ENCODE measurements around the gene OR1D5.

The OR1D5 gene

DNA sequence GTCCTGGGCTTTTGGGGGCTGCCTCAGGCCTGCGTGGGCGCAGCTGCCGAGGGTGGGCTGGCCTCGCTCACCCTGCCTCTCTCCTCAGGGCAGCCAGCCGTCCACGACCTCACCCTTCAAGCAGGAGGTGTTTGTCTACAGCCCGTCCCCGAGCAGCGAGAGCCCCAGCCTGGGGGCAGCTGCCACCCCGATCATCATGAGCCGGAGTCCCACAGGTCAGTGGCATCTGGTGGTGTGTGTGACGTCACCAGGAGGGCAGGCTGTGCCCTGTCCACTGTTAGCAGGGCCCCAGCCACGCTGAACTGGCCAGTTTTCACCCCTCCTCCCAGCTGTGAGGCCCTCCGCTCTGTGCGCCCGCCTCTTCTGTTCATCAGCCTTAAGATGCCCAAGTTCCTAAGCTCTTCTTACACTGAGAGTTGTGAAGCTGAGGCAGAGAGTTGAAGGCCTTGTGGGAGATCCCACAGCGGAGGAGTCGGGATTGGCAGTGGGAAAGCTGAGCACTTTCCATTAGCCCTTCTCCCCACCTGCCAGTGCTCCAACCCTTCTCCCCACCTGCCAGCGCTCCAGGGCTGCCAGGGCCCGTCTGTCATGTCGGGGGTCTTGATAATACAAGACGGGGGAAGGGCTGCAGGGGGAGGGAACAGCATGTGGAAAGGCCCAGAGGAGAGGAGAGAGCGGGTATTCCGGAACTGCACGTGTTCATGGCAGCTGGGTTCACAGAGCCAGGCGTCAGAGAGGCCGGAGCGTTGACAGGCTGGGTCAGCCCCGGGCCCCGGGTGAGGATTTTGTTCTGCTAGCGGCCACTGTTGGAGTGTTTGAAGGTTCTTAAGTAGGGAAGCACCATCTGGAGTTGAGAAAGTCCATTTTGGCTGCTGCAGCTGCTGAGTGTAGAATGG, 36.3 kb downstream of the OR1D5 start:
- no peak overlapping the region for H3K27ac Mint-ChIP-seq
- H3K4me1 Mint-ChIP-seq (ENCODE audit: low read depth): peaks cover 11% of the 10 kb centered on the region
- peaks cover 15% of the 10 kb centered on the region for H3K9me3 Mint-ChIP-seq
- H3K27me3 Mint-ChIP-seq: no peaks in the 10 kb centered on the region
- peaks cover 90% of the 10 kb centered on the region for H3K36me3 Mint-ChIP-seq (ENCODE audit: low read depth)
- no peak overlapping the region for H3K4me3 Mint-ChIP-seq
- intact Hi-C loops (cut with micrococcal nuclease): no loop called here

DNA sequence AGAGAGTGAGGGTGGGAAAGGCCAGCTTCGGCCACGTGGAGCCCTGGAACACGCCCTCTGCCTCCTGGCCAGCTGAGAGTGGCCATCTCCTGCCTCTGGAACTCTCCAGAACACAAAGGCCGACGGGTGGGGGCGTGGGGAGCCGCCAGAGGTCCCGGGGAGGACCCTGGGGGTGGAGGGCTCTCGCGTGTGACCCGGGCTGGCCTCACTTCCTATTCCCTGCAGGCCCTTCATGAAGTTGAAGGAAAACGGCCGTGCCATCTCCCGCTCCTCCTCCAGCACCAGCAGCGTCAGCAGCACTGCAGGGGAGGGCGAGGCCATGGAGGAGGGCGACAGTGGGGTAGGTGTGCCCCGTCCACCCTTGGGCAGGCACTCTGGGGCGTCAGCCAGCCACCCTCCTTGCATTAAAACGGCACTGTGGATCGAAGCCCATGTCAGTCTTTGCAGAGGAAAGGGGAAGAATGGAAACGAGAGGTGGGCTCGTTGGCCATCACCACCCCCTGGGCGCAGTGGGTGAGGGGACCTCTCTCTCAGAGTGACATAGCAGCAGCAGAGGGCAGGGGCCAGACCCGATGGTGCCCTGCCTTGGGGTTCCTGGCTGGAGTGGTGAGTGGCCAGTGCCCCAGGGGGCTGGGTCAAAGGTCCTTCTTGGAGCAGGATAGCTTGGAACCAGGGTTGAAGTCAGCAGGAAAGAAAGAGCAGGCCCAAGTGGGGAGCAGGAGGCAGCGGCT, 37.1 kb downstream of the OR1D5 start:
- no peak overlapping the region for H3K4me3 Mint-ChIP-seq
- H3K4me1 Mint-ChIP-seq (ENCODE audit: low read depth): peaks cover 11% of the 10 kb centered on the region
- peaks cover 91% of the 10 kb centered on the region for H3K36me3 Mint-ChIP-seq (ENCODE audit: low read depth)
- H3K9me3 Mint-ChIP-seq: peaks cover 23% of the 10 kb centered on the region
- no peak overlapping the region for H3K27ac Mint-ChIP-seq
- no peaks in the 10 kb centered on the region for H3K27me3 Mint-ChIP-seq
- intact Hi-C loops (cut with micrococcal nuclease): no loop called here

DNA sequence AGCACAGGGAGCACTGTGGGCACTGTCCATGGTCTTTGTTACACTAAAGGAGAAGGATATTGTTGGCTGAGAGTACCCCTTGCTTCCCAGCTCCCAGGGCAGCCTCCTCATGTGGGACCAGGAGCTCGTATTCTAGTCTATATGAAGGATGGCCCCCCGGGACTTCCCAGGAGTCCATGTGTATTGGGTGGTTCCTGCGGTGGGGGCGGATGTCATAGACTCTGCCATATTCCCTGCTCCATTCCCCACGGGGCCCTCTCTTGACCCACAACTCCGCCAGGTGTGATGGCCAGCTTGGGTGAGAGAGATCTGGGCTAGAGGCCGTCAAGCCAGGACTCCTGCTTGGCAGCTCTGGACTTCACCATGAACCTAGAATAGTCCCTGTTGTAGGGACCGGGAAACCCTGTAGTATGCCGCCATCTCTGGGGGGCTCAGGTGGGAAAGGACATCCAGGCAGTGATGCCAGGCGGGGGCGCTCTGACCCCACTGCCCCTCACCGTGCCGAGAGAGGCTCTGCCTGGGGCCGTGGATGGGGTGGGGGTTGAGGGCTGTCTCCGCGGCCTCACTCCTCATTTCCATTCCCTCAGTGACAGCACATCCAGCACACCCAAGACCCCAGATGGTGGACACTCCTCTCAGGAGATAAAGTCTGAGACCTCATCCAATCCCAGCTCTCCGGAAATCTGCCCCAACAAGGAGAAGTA, 37.8 kb downstream of the OR1D5 start:
- intact Hi-C loops (cut with micrococcal nuclease): no loop called here
- Mint-ChIP-seq H3K9me3 (peaks cover 27% of the 10 kb centered on the region), H3K4me3 (no peak overlapping the region), H3K27ac (no peak overlapping the region), H3K4me1 (ENCODE audit: low read depth) (peaks cover 11% of the 10 kb centered on the region), H3K27me3 (no peaks in the 10 kb centered on the region), H3K36me3 (ENCODE audit: low read depth) (peaks cover 91% of the 10 kb centered on the region)

DNA sequence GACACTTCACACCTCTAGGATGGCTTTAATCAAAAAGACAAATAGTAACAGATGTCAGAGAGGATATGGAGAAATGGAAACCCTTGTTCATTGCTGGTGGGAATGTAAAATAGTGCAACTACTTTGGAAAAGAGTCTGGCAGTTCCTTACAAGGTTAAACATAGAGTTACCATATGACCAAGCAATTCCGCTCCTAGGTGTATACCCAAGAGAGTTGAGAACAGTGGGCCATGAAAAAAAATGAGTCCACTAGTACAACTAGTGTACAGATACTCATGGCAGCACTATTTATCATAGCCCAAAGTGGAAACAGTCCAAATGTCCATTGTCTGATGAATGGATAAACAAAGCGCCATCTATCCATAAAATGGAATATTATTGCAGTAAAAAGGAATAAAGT, 39.1 kb downstream of the OR1D5 start:
- no peak overlapping the region for H3K27ac Mint-ChIP-seq
- H3K4me1 Mint-ChIP-seq (ENCODE audit: low read depth): peaks cover 3% of the 10 kb centered on the region
- peaks cover 91% of the 10 kb centered on the region for H3K36me3 Mint-ChIP-seq (ENCODE audit: low read depth)
- H3K4me3 Mint-ChIP-seq: no peak overlapping the region
- peaks cover 27% of the 10 kb centered on the region for H3K9me3 Mint-ChIP-seq
- H3K27me3 Mint-ChIP-seq: no peaks in the 10 kb centered on the region
- intact Hi-C loops (cut with micrococcal nuclease): no loop called here

DNA sequence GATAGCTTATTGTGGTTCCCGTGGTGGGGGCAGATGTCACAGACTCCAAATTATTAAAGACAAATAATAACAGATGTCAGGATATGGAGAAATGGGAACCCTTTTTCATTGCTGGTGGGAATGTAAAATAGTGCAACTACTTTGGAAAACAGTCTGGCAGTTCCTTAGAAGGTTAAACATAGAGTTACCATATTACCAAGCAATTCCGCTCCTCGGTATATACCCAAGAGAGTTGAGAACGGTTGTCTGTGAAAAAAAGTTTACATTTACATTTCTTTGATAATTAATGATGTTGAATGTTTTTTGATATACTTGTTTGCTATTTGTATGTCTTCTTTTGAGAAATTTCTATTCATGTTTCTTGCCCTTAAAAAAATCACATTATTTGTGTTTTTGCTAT, 41.2 kb downstream of the OR1D5 start:
- peaks cover 91% of the 10 kb centered on the region for H3K36me3 Mint-ChIP-seq (ENCODE audit: low read depth)
- H3K27ac Mint-ChIP-seq: no peak overlapping the region
- H3K4me3 Mint-ChIP-seq: no peak overlapping the region
- no peaks in the 10 kb centered on the region for H3K27me3 Mint-ChIP-seq
- H3K4me1 Mint-ChIP-seq (ENCODE audit: low read depth): no peaks in the 10 kb centered on the region
- intact Hi-C loops (cut with micrococcal nuclease): no loop called here
- peaks cover 27% of the 10 kb centered on the region for H3K9me3 Mint-ChIP-seq

DNA sequence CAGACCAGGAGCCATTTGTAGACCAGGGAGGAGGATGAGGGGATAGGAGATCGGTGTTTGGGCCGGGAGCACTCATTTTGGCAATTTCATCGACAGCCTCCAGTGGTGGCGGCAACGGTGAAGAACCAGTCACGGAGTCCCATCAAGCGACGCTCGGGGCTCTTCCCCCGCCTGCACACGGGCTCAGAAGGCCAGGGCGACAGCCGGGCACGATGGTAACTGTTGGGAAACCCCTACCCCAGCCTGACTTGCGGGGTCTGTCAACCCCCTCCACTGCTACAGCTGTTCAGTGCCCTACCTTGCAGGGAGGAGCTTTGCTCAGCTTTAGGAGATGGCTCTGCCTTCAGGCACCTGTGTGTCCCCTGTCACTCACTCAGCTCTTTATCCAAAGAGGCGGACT, 43.0 kb downstream of the OR1D5 start:
- Mint-ChIP-seq H3K9me3 (peaks cover 27% of the 10 kb centered on the region), H3K27ac (no peak overlapping the region), H3K27me3 (no peaks in the 10 kb centered on the region), H3K4me3 (no peak overlapping the region), H3K4me1 (ENCODE audit: low read depth) (no peaks in the 10 kb centered on the region), H3K36me3 (ENCODE audit: low read depth) (peaks cover 91% of the 10 kb centered on the region)
- intact Hi-C loops (cut with micrococcal nuclease): no loop called here

DNA sequence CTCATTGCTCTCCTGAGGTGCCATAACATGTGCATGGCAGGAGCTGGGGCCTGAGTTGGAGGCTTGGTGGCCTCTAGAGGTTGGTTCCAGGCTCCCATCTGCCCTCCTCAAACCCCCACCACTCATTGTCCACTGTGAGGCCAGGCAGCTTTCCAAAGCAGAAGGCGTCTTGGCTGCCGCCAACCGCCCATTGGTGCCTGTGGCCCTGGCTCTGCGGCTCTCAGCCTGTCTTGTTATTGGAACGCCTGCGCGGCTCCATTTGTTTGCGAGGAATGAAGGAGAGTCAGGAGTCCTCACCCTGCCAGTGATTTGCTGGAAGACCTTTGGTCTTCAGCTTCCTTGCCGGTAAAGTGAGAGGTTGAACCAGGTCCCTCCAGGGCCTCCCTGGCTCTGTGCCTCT, 43.6 kb downstream of the OR1D5 start:
- peaks cover 96% of the 10 kb centered on the region for H3K36me3 Mint-ChIP-seq (ENCODE audit: low read depth)
- no peaks in the 10 kb centered on the region for H3K27me3 Mint-ChIP-seq
- H3K4me1 Mint-ChIP-seq (ENCODE audit: low read depth): no peaks in the 10 kb centered on the region
- intact Hi-C loops (cut with micrococcal nuclease): no loop called here
- H3K27ac Mint-ChIP-seq: no peak overlapping the region
- H3K9me3 Mint-ChIP-seq: peaks cover 27% of the 10 kb centered on the region
- no peak overlapping the region for H3K4me3 Mint-ChIP-seq

DNA sequence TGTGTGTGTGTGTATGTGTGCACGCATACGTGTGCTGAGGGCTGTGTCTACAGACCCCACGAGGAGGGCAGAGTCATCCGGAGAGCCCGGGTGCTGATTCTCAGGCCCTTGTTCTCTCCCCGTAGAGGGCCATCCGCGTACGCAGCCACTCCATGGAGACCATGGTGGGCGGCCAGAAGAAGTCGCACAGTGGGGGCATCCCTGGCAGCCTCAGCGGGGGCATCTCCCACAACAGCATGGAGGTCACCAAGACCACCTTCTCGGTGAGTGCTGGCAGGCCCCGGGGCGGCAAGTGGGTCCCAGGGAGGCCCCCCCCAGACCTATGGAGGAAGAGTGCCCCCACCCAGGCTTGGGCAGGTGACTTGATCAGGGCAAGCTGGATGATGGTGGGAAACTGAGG, 45.5 kb downstream of the OR1D5 start:
- Mint-ChIP-seq H3K9me3 (peaks cover 21% of the 10 kb centered on the region), H3K4me3 (no peak overlapping the region), H3K27me3 (no peaks in the 10 kb centered on the region), H3K36me3 (ENCODE audit: low read depth) (peaks cover 100% of the 10 kb centered on the region), H3K27ac (no peak overlapping the region), H3K4me1 (ENCODE audit: low read depth) (no peaks in the 10 kb centered on the region)
- intact Hi-C loops (cut with micrococcal nuclease): no loop called here

DNA sequence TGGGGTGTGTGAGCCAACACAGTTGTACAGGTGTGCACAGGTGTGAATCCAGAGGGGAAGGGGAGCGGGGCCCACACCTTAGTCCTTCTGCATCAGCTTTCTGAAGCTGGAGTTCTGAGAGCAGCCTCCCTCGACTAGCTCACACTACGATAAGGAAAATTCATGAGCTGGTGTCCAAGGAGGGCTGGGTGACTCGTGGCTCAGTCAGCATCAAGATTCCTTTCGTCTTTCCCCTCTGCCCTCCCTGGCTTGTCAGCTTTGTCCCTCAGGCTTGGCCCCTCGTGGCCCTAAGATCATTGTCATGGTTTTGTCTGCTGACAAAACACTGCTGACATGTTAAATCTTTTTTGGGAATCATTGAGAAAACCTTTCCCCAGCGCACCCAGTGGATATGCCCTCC, 47.5 kb downstream of the OR1D5 start:
- H3K27me3 Mint-ChIP-seq: no peaks in the 10 kb centered on the region
- peaks cover under 1% of the 10 kb centered on the region for H3K9me3 Mint-ChIP-seq
- peaks cover 99% of the 10 kb centered on the region for H3K36me3 Mint-ChIP-seq (ENCODE audit: low read depth)
- intact Hi-C loops (cut with micrococcal nuclease): no loop called here
- H3K4me3 Mint-ChIP-seq: no peak overlapping the region
- no peak overlapping the region for H3K27ac Mint-ChIP-seq
- H3K4me1 Mint-ChIP-seq (ENCODE audit: low read depth): no peaks in the 10 kb centered on the region

DNA sequence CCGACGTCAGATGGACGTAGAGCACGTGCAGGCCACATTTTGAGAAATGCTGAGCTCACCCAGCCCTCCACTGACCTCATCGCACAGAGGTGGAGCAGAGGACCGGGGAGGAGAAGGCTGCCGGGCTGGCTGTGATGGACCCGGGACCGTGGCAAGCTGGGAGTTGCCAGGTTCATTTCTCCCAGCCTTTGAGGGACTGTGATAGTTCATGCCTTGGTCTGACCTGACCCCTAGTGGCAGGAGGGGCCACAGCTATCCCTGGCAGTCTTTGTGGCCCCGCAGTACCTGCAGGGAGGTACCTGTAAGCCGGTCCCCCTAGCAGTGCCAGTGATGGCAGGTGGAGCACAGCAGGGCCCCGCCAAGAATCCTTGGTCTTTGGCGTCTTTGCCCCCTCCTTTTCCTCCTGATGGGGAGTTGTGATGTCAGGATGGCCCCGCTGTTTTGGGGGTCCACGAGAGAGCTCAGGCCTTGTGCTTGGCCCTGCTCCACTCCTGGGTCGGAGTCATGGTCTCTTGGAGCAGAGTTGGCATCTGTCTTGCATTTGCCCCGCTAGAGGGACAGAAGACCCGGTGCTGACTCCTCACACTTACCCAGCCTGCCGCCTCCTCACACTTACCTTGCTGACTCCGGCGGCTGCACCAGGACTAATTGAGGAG, 50.4 kb downstream of the OR1D5 start:
- no peaks in the 10 kb centered on the region for H3K27me3 Mint-ChIP-seq
- H3K4me3 Mint-ChIP-seq: no peak overlapping the region

More for the DNA sequence above, 50.4 kb downstream of the OR1D5 start:
- intact Hi-C loops (cut with micrococcal nuclease): loop anchor here (1.0 to 5.0 kb wide), 2 partner anchors 185 to 221 kb away; no protein-coding TSS in a partner anchor
- Mint-ChIP-seq H3K36me3 (ENCODE audit: low read depth) (peaks cover 93% of the 10 kb centered on the region), H3K4me1 (ENCODE audit: low read depth) (no peaks in the 10 kb centered on the region), H3K27ac (no peak overlapping the region), H3K9me3 (no peaks in the 10 kb centered on the region)

Measured in dendritic cell treated with granulocyte-macrophage colony-stimulating factor and Interleukin-4, amounts not matched to agents 40 ng/mL and 50 ng/mL, for 4 days (primary cell).